ENCODE data around the gene TRIM13.
"Not testable (repeated sequence)": the region's sequence is repeated elsewhere in the genome, so short reads cannot be mapped to it uniquely, and the experiment has no call there.

The TRIM13 gene

GRCh38 chr13:50033725-50034124, 36.9 kb downstream of the TRIM13 start:
- no peak for TF ChIP-seq CTCF (IDR thresholded peaks at IDR 0.05; ENCODE audit: low read depth, low read length)
- H3K4me3 ChIP-seq (ENCODE audit: low read depth, low read length): no peak overlapping the region

- H3K4me3 ChIP-seq (ENCODE audit: low read depth, low read length): no peak overlapping the region
- no peak for TF ChIP-seq CTCF (IDR thresholded peaks at IDR 0.05; ENCODE audit: low read depth, low read length)
These were observed 40.9 kb downstream of the TRIM13 start for GRCh38 chr13:50037788-50038187.

- no peak overlapping the region for H3K4me3 ChIP-seq (ENCODE audit: low read depth, low read length)
- TF ChIP-seq CTCF (IDR thresholded peaks at IDR 0.05; ENCODE audit: low read depth, low read length): no peak
These were observed 41.4 kb downstream of the TRIM13 start for GRCh38 chr13:50038266-50038665.

GRCh38 chr13:50052478-50052877, 55.6 kb downstream of the TRIM13 start:
- no peak for TF ChIP-seq CTCF (IDR thresholded peaks at IDR 0.05; ENCODE audit: low read depth, low read length)
- no peak overlapping the region for H3K4me3 ChIP-seq (ENCODE audit: low read depth, low read length)

GRCh38 chr13:50053844-50054243, 57.0 kb downstream of the TRIM13 start:
- H3K4me3 ChIP-seq (ENCODE audit: low read depth, low read length): no peak overlapping the region
- no peak for TF ChIP-seq CTCF (IDR thresholded peaks at IDR 0.05; ENCODE audit: low read depth, low read length)

GRCh38 chr13:50055454-50055853, 58.6 kb downstream of the TRIM13 start:
- no peak for TF ChIP-seq CTCF (IDR thresholded peaks at IDR 0.05; ENCODE audit: low read depth, low read length)
- H3K4me3 ChIP-seq (ENCODE audit: low read depth, low read length): no peak overlapping the region

GRCh38 chr13:50060718-50061117, 63.9 kb downstream of the TRIM13 start:
- no peak overlapping the region for H3K4me3 ChIP-seq (ENCODE audit: low read depth, low read length)
- TF ChIP-seq CTCF (IDR thresholded peaks at IDR 0.05; ENCODE audit: low read depth, low read length): no peak

GRCh38 chr13:50062336-50062735, 65.5 kb downstream of the TRIM13 start:
- H3K4me3 ChIP-seq (ENCODE audit: low read depth, low read length): not testable (repeated sequence)
